HG03354 (cell line): ENCODE results near the gene ASIP.
"Not testable (repeated sequence)": the region's sequence is repeated elsewhere in the genome, so short reads cannot be mapped to it uniquely, and the experiment has no call there.

ENCODE experiments used
- ATAC-seq: cut with Tn5 transposase; IDR thresholded peaks from one replicate; pipeline ENCODE4 v1.9.1; 2021; ENCODE audit warnings: mild to moderate bottlenecking; ENCODE audit not compliant: unreplicated experiment, poor library complexity, severe bottlenecking

Gene ASIP, protein sequence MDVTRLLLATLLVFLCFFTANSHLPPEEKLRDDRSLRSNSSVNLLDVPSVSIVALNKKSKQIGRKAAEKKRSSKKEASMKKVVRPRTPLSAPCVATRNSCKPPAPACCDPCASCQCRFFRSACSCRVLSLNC

DNA sequence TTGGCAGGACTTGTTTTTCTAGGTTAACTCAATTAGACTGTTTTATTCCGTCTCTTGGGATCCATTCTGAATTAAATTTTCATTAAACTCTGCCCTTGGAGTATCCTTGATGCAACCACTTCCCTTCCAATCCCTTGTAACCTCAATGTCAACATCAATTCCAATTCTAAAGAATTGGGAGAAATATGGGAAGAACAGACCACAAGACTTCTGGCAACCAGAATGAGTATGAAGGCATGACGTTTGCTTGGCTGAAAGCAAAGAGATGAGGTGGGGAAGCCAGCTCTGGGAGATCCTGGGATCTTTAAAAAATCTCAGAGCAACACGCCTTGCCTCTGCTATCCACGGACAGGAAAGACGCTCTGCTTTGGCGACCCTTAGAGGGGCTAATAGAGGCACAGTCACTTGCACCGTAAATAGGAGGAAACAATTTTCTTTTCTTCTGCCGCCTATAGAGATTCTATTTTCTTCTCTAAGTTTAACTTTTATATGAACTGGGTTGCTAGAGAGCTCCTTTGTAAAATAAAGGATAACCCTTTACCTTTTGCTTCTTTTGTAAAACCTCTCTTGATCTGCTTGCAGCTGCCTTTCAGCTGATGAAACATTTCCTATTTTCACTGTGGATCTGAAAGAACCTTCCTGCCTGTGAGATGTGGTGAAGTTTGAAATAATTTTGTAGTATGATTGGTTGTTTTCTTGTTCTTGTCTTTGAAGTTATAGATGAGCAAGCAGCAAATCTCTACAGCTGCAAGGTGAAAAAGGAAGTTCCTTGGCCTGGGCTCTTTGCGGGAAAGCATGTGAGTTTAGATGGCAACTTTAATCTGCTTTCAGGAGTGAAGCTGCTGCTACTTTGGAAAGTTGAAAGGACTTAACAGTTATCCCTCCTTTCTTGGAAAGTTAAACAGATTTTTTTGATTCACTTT, at the start of gene ASIP:
ASIP (plus strand) TSS at position 731 of the 923 bp plus-strand sequence. CDS start 18,952 bp downstream, outside the sequence.
- no peak for ATAC-seq

DNA sequence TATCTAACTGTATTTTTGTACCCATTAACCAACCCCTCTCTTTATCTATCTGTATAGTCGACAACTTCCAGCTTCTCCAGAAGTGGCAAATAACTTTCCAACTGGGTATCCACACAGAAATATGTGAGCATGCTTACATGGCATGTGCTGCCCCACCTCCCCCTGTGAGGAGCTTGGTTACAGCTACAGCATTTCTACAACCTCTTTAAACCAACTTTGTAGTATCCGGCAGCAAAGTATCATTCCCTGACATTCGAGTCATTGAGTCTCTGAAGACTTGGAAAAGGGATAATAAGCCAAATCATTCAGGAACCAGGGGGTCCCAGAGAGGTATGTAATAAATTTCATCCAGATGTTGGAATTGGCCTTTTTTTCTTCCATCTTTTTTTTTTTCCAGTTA, 48.2 kb upstream of the ASIP start:
- no peak for ATAC-seq

- ATAC-seq: no peak
These were observed 42.0 kb upstream of the ASIP start for GRCh38 chr20:34199183-34199582.

GRCh38 chr20:34200023-34200422, 41.2 kb upstream of the ASIP start:
- ATAC-seq: no peak

- no peak for ATAC-seq
These were observed 39.7 kb upstream of the ASIP start for GRCh38 chr20:34201531-34201930.

DNA sequence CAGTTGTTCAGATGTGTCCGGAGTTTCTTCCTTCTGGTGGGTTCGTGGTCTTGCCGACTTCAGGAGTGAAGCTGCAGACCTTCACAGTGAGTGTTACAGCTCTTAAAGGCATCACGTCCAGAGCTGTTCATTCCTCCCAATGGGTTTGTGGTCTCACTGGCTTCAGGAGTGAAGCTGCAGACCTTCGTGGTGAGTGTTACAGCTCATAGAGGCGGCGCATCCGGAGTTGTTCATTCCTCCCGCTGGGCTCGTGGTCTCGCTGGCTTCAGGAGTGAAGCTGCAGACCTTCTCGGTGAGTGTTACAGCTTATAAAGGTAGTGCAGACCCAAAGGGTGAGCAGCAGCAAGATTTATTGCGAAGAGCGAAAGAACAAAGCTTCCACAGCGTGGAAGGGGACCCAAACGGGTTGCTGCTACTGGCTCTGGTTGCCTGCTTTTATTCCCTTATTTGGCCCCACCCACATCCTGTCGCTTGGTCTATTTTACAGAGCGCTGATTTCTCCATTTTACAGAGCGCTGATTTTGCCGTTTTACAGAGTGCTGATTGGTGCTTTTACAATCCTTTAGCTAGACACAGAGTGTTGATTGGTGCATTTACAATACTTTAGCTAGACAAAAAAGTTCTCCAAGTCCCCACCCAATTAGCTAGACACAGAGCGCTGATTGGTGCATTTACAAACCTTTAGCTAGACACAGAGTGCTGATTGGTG, 35.9 kb upstream of the ASIP start:
- not testable (repeated sequence) for ATAC-seq

- ATAC-seq: no peak
These were observed 32.1 kb upstream of the ASIP start for GRCh38 chr20:34209111-34209510.

DNA sequence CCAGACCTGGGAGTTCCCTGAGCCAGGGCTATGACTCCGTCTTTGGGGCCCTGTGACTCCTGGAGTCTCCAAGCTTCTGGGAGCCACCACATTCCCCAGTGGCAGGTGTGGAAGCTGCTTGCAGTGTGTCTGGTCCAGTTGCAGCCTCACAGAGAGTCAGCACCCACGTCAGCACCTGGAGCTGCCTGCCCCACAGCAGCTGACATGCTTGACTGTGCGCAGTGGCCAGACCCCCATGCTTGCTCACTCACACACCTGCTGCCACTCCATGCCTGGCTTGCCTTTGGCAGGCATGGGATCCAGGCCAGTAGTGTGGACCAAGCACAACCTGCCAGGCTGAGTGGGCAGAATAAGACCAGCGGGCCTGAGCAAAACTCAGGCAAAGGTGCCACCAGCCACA, 31.0 kb upstream of the ASIP start:
- no peak for ATAC-seq

- no peak for ATAC-seq
These were observed 29.6 kb upstream of the ASIP start for GRCh38 chr20:34211591-34211990.

GRCh38 chr20:34213213-34213612, 28.0 kb upstream of the ASIP start:
- ATAC-seq: no peak

DNA sequence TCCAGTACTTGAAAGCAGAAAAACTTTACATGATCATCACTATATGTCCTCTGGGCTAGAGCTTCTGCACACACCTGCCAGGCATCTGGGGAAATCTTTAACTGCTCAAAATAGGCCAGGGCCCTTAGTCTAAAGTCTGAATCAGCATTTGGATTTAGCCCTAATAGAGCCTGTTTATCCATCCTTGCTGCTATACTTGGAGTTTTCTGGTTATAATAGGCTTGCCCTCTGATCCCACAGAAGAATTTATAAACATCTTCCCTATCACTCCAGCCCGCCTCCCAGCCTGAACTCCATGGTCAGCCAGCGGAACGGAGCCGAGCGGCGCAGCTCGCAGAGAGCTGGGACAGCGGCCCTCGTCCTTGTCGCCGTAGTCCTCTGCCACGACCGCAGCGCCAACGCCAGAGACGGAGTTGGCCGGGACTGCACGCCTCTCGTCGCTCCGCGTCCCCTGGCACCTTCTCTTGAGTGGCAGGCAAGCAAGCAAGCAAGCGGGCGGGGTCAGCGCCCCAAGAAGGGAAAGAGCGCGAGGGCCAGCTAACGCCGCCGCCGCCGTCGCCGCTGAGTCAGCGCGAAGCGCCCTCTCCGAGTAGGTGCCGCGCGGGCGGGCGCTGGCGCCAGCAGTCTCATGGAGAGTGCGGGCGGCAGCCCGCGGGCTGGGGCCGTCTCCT, 25.4 kb upstream of the ASIP start:
- no peak for ATAC-seq

GRCh38 chr20:34216382-34216742, 24.9 kb upstream of the ASIP start:
- no peak for ATAC-seq

- no peak for ATAC-seq
These were observed 20.7 kb upstream of the ASIP start for GRCh38 chr20:34220561-34220960.

GRCh38 chr20:34222208-34222607, 19.0 kb upstream of the ASIP start:
- ATAC-seq: no peak

DNA sequence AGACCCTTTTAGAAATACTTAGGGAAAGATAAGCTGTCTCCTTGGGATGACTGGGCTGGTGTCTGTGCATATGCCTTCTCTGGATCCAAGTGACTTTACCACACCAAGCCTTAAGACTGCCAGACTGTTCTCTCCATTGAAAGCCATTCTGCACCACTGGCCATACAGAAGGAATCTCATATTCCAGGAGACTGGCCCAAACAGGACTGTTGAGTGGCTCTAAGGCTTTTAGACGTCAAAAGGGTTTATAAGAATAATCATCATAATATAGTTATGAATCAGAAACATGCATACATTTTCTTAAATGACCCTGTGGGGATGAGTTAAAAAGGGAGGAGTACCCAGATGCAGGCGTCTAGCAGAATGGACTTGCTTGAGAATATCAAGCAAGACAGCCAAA, 17.0 kb upstream of the ASIP start:
- not testable (repeated sequence) for ATAC-seq

- ATAC-seq: no peak
These were observed 9.6 kb upstream of the ASIP start for GRCh38 chr20:34231634-34232033.

DNA sequence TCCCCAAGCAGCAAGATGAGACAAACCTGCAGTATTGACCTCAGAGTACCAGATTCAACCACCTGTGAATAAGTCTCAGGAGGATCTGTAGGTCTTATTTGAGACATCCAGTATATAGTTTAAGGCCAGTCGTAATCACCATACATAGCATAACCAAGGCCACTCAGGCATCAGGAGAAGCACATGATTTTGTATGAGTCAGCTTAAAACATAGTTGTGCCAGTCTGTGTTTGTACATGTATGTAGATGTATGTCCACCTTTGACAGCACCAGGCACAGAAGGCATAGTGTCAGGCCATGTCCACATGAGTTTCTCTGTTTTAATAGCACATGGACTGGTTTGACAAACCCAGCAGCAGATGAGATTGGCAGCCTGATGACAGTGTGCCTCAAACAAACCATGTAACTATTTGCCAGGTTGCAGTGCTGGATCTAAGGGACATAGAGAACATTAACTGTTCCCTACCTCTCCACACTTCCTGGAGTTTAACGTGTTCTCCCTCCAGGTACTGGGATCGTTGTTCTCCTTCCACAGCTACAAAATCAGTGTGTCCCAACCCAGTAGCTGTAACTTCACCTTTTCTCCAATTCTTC, 8.6 kb upstream of the ASIP start:
- no peak for ATAC-seq

DNA sequence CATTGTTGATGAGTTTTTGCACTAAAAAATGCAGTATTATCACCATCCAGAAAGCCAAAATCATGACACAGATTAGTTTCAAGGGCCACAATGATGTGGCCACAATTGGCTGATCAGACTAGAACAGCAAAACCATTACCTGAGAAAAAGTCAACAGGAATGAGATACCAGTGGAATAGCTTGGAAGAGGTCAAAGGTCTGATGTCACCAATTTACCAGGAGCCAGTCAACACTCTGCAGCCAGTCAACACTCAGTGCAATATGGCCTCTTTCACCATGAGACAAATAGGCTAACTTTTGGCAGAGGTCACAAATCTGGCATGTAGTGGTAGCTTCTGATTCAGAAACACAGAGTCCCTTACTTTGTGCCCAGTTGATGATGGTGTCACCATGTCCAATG, 7.5 kb upstream of the ASIP start:
- no peak for ATAC-seq

- ATAC-seq: no peak
These were observed 5.3 kb upstream of the ASIP start for GRCh38 chr20:34235875-34236274.

- no peak for ATAC-seq
These were observed 3.3 kb upstream of the ASIP start for GRCh38 chr20:34237942-34238341.
